ENCODE data around the gene COLGALT1. TPM values are rescaled to one million over a fixed set of nuclear protein-coding genes. Genes with fewer than 3 reads are reported as not detected.
A peak's percentile ranks its signal among the peaks of the same experiment; 100 is the strongest.

The COLGALT1 gene
- total and polyA plus RNA-seq, 9 of the 15 experiments (the other 6 are each of a cell fraction or from before 2014, with no cell fraction given): 4.9 to 119 (median 82.6) TPM

DNA sequence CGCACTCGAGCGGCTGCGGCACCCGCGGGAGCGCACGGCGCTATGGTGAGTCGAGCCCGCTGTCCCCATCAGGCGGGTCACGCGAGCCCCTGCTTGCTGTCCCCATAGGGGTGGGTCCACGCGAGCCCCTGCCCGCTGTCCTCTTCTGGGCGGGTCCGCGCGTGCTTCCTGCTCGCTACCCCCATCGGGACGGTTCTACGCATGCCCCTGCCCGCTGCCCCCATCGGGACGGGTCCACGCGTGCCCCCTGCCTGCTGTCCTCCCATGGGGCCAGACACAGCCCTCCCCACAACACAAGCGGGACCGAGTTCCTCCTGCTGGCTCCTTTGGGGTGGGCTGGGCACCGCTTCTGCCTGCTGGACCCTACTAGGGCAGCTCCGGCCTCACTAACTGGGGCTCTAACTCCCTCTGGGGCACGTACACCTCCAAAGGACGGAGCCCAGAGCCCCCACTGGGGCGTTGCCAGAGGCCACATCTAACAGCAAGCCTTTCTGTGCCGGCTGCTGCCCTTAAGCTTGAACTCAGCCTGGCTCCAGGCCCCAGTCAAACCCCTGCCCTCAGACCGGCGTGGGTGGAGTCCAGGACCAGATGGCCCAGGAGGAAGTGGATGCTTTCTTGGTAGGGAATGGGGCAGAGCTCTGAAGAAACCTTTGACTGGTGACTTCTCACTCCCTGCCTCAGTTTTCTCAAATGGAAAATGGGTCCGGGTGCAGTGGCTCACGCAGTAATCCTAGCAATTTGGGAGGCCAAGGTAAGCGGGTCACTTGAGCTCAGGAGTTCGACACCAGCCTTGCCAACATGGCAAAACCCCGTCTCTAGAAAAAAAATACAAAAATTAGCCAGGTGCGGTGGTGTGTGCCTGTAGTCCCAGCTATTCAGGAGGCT is 722 bp downstream of the COLGALT1 start (continued):
- TF ChIP-seq MNT (conservative IDR thresholded peaks at IDR 0.05) (peak; percentile 57 to 74), ERF (CRISPR knock-in tag; IDR thresholded peaks at IDR 0.05) (0 out of 2 replicates have a peak, but pooled peaks have one; percentile 15), CTCFL (IDR thresholded peaks at IDR 0.05; ENCODE audit: borderline replicate concordance, insufficient read depth, low read depth, low read length, poor library complexity, severe bottlenecking) (no peak), RAD51 (IDR thresholded peaks at IDR 0.05; ENCODE audit: borderline replicate concordance, low read depth) (no peak), JUNB (CRISPR knock-in tag; conservative IDR thresholded peaks at IDR 0.05) (no peak), KAT8 (IDR thresholded peaks at IDR 0.05; ENCODE audit: low read depth) (no peak)
- TF ChIP-seq, protein P1, sequence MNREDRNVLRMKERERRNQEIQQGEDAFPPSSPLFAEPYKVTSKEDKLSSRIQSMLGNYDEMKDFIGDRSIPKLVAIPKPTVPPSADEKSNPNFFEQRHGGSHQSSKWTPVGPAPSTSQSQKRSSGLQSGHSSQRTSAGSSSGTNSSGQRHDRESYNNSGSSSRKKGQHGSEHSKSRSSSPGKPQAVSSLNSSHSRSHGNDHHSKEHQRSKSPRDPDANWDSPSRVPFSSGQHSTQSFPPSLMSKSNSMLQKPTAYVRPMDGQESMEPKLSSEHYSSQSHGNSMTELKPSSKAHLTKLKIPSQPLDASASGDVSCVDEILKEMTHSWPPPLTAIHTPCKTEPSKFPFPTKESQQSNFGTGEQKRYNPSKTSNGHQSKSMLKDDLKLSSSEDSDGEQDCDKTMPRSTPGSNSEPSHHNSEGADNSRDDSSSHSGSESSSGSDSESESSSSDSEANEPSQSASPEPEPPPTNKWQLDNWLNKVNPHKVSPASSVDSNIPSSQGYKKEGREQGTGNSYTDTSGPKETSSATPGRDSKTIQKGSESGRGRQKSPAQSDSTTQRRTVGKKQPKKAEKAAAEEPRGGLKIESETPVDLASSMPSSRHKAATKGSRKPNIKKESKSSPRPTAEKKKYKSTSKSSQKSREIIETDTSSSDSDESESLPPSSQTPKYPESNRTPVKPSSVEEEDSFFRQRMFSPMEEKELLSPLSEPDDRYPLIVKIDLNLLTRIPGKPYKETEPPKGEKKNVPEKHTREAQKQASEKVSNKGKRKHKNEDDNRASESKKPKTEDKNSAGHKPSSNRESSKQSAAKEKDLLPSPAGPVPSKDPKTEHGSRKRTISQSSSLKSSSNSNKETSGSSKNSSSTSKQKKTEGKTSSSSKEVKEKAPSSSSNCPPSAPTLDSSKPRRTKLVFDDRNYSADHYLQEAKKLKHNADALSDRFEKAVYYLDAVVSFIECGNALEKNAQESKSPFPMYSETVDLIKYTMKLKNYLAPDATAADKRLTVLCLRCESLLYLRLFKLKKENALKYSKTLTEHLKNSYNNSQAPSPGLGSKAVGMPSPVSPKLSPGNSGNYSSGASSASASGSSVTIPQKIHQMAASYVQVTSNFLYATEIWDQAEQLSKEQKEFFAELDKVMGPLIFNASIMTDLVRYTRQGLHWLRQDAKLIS (CRISPR knock-in tag; IDR thresholded peaks at IDR 0.05): no peak
- TF ChIP-seq, protein P2, sequence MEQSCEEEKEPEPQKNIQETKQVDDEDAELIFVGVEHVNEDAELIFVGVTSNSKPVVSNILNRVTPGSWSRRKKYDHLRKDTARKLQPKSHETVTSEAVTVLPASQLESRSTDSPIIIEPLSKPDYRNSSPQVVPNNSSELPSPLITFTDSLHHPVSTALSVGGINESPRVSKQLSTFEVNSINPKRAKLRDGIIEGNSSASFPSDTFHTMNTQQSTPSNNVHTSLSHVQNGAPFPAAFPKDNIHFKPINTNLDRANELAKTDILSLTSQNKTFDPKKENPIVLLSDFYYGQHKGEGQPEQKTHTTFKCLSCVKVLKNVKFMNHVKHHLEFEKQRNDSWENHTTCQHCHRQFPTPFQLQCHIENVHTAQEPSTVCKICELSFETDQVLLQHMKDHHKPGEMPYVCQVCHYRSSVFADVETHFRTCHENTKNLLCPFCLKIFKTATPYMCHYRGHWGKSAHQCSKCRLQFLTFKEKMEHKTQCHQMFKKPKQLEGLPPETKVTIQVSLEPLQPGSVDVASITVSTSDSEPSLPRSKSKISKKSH (CRISPR knock-in tag; IDR thresholded peaks at IDR 0.05): no peak
- TF ChIP-seq, protein P3, sequence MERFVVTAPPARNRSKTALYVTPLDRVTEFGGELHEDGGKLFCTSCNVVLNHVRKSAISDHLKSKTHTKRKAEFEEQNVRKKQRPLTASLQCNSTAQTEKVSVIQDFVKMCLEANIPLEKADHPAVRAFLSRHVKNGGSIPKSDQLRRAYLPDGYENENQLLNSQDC (CRISPR knock-in tag; IDR thresholded peaks at IDR 0.05): no peak

Data from K562 (cell line).